ENCODE data around the gene PLOD1. TPM values are rescaled to one million over a fixed set of nuclear protein-coding genes. Genes with fewer than 3 reads are reported as not detected.

The PLOD1 gene
- total RNA-seq, 4 donors from 2014 or later = 28.8 to 56.3 (median 41.2) TPM

DNA sequence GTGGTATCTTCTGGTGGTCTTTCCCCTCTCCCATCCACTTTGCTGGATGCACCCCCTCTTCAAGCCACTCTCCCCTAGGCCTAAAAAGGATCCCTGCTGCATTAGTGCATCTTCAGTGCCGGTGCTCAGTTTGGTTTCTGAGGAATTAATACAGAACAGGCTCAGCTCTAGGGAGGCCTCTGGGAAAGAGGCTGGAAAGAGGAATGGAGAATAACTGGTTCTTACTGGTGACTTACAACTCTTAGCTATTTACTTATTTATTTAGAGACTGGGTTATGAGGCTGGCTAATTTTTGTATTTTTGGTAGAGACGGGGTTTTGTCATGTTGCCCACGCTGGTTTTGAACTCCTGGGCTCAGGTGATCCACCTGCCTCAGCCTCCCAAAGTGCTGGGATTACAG, 64.7 kb downstream of the PLOD1 start:
- Histone ChIP-seq H3K4me1 (no peaks in the 10 kb centered on the region), H3K27me3 (no peaks in the 10 kb centered on the region), H3K27ac (no peak overlapping the region), H3K36me3 (peaks cover 0 to 88% (median 39%) of the 10 kb centered on the region in 4 donors), H3K4me3 (no peak overlapping the region), H3K9me3 (no peaks in the 10 kb centered on the region)
- no peak for DNase-seq
- WGBS, 2 donors (ENCODE audit: low coverage in 1 of 2) = 95 to 100% methylated on average over 2 to 3 of the region's 3 CpGs
- intact Hi-C loops (cut with DNase I; ENCODE audit: low total_unique reads) (no loop called here), in situ Hi-C loops (cut with MboI; ENCODE audit: low pct_ligation_motif_present in 1 of 4, low pct_unique_long_range_greater_than_20kb in 1 of 4, low sequenced_read_pairs in 3 of 4) (no loop called here)
- TF ChIP-seq, protein P1, sequence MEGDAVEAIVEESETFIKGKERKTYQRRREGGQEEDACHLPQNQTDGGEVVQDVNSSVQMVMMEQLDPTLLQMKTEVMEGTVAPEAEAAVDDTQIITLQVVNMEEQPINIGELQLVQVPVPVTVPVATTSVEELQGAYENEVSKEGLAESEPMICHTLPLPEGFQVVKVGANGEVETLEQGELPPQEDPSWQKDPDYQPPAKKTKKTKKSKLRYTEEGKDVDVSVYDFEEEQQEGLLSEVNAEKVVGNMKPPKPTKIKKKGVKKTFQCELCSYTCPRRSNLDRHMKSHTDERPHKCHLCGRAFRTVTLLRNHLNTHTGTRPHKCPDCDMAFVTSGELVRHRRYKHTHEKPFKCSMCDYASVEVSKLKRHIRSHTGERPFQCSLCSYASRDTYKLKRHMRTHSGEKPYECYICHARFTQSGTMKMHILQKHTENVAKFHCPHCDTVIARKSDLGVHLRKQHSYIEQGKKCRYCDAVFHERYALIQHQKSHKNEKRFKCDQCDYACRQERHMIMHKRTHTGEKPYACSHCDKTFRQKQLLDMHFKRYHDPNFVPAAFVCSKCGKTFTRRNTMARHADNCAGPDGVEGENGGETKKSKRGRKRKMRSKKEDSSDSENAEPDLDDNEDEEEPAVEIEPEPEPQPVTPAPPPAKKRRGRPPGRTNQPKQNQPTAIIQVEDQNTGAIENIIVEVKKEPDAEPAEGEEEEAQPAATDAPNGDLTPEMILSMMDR (IDR thresholded peaks at IDR 0.05) = no peak
- TF ChIP-seq POLR2AphosphoS5 (IDR thresholded peaks at IDR 0.05) = no peak
- no peak for TF ChIP-seq EP300 (IDR thresholded peaks at IDR 0.05; ENCODE audit: low read depth)
- no peak for TF ChIP-seq POLR2A (IDR thresholded peaks at IDR 0.05)

DNA sequence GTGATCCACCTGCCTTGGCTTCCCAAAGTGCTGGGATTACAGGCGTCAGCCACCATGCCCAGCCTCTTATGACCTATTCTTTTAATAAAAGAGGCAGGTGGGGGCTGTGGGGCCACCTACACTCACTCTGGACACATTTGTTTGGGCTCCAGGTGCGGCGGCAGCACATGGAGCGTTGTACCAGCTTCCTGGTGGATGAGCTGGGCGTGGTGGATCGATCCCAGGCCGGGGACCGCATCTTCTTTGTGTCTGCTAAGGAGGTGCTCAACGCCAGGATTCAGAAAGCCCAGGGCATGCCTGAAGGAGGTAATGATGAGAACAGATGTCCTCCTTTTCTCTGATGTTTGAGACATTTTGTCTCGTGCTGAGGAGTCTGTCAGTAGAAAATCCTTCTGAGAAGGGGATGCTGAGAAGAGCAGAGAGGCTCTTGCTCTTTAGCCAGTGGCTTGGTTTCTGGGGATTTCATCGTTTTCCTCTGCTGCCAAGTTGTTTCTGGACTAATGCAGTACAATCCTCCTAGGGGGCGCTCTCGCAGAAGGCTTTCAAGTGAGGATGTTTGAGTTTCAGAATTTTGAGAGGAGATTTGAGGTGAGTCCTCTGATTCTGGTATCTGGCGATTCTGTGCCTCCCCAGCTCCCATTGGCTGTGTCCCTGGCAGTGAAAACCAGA, 66.9 kb downstream of the PLOD1 start:
- TF ChIP-seq, protein P1 (IDR thresholded peaks at IDR 0.05) = peak in 3 of 5 experiments; percentile 19 to 29 (median 27)
- TF ChIP-seq POLR2A (IDR thresholded peaks at IDR 0.05) = no peak
- Histone ChIP-seq H3K4me1 (no peaks in the 10 kb centered on the region), H3K4me3 (no peak overlapping the region), H3K36me3 (peaks cover 0 to 89% (median 42%) of the 10 kb centered on the region in 4 donors), H3K27ac (no peak overlapping the region), H3K27me3 (no peaks in the 10 kb centered on the region), H3K9me3 (no peaks in the 10 kb centered on the region)
- WGBS, 2 donors (ENCODE audit: low coverage in 1 of 2) = 73 to 81% methylated on average over 4 to 14 of the region's 14 CpGs
- no peak for DNase-seq
- in situ Hi-C loops (cut with MboI; ENCODE audit: low pct_ligation_motif_present in 1 of 4, low pct_unique_long_range_greater_than_20kb in 1 of 4, low sequenced_read_pairs in 3 of 4) (no loop called here), intact Hi-C loops (cut with DNase I; ENCODE audit: low total_unique reads) (no loop called here)

DNA sequence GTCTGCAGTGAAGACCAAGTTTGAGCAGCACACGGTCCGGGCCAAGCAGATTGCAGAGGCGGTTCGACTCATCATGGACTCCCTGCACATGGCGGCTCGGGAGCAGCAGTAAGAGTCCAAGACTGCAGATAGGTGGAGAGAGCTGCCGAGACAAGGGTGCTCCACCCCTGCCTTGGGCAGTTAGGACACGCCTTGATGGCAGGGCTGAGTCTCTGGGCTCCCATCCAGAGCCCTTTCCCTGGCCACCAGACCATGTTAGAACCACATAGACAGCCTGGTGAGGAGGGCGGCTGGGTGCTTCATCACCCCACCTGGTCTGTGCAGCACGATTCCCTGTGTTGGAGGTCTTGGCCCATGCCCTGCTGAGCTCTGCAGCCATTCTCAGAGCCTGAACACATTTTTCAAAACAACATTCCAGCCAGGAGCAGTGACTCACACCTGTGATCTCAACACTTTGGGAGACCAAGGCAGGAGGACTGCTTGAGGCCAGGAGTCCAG, 67.5 kb downstream of the PLOD1 start:
- intact Hi-C loops (cut with DNase I; ENCODE audit: low total_unique reads) = no loop called here
- Histone ChIP-seq H3K36me3 (peaks cover 0 to 89% (median 43%) of the 10 kb centered on the region in 4 donors), H3K9me3 (no peaks in the 10 kb centered on the region), H3K4me1 (no peaks in the 10 kb centered on the region), H3K27me3 (no peaks in the 10 kb centered on the region), H3K4me3 (no peak overlapping the region), H3K27ac (no peak overlapping the region)
- 90% methylated on average over 10 of the region's 10 CpGs; no CpG with 5 or more reads in 1 of the 2 donors for WGBS, 2 donors (ENCODE audit: low coverage in 1 of 2)
- no peak for DNase-seq
- TF ChIP-seq, protein P1 (IDR thresholded peaks at IDR 0.05) = no peak
- no peak for TF ChIP-seq EP300 (IDR thresholded peaks at IDR 0.05; ENCODE audit: low read depth)
- no peak for TF ChIP-seq POLR2AphosphoS5 (IDR thresholded peaks at IDR 0.05)
- no peak for TF ChIP-seq POLR2A (IDR thresholded peaks at IDR 0.05)
- in situ Hi-C loops (cut with MboI; ENCODE audit: low pct_ligation_motif_present in 1 of 4, low pct_unique_long_range_greater_than_20kb in 1 of 4, low sequenced_read_pairs in 3 of 4) = no loop called here

DNA sequence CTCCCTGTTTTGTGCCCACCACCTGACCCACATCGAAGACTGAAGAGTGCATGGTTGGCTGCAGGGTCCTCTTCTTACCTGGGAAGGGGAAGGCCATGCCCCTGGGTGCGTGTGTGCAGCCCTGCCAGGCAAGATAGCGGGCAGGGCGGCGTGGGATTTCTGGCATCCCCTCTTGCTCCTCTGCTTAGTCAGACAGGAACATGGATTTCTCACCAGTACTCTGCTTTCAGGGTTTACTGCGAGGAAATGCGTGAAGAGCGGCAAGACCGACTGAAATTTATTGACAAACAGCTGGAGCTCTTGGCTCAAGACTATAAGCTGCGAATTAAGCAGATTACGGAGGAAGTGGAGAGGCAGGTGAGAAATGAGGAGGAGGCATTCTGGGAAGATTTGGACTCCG, 69.2 kb downstream of the PLOD1 start:
- no peaks in the 10 kb centered on the region for H3K9me3 ChIP-seq
- H3K27me3 ChIP-seq = no peaks in the 10 kb centered on the region
- peaks cover 0 to 85% (median 40%) of the 10 kb centered on the region in 4 donors for H3K36me3 ChIP-seq
- in situ Hi-C loops (cut with MboI; ENCODE audit: low pct_ligation_motif_present in 1 of 4, low pct_unique_long_range_greater_than_20kb in 1 of 4, low sequenced_read_pairs in 3 of 4) (no loop called here), intact Hi-C loops (cut with DNase I; ENCODE audit: low total_unique reads) (no loop called here)
- no peak for DNase-seq
- TF ChIP-seq POLR2A (IDR thresholded peaks at IDR 0.05) (no peak), EP300 (IDR thresholded peaks at IDR 0.05; ENCODE audit: low read depth) (no peak), POLR2AphosphoS5 (IDR thresholded peaks at IDR 0.05) (no peak)
- TF ChIP-seq, protein P1 (IDR thresholded peaks at IDR 0.05) = no peak
- no peak overlapping the region for H3K4me3 ChIP-seq
- H3K4me1 ChIP-seq = no peaks in the 10 kb centered on the region
- no peak overlapping the region for H3K27ac ChIP-seq
- 90 to 92% methylated on average over 4 to 12 of the region's 12 CpGs for WGBS, 2 donors (ENCODE audit: low coverage in 1 of 2)

Measured in transverse colon (tissue), 4 donors.